Measurements from ENCODE around the gene PCSK7.

DNA sequence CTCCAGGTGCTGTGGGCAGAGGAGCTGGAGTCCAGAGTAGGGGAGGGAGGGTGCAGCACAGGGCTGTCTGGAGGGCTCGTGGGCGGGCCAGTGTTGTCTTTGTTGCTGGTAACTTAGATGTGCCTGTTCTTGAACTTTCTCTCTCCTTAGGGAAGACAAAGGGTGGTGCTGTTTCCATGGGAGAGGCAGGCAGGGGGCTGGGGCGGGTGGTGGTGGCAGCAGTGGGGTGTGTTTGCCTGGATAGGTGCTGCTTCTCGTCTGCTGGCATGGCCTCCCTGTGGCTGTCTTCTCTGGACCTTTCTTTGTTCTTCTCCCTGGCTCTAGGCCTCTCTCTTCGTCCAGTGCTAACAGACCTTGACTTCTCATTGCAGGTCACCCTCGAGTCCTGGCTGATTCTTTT, 44.9 kb downstream of the PCSK7 start:
- TF ChIP-seq CTCF (IDR thresholded peaks at IDR 0.05) (no peak), POLR2A (IDR thresholded peaks at IDR 0.05) (no peak)

Data from adrenal gland (tissue), 5 donors.